Mesothelial cell of epicardium (in vitro differentiated cells): Measurements from ENCODE around the gene CASP2. TPM values are rescaled to one million over a fixed set of nuclear protein-coding genes. Genes with fewer than 3 reads are reported as not detected.

Source experiments
- DNase-seq, 2 experiments: peaks; one replicate each; pipeline ENCODE4 v3.0.0; 2021; ENCODE audit warnings: low spot score in 2 of 2; ENCODE audit not compliant: unreplicated experiment in 2 of 2
- H3K27ac Mint-ChIP-seq: 2 replicates; pipeline ENCODE4 v1.8.0; 2021; ENCODE audit warnings: mixed read lengths
- H3K27me3 Mint-ChIP-seq: 2 replicates; pipeline ENCODE4 v1.8.0; 2021; ENCODE audit warnings: low read depth, mixed read lengths
- H3K36me3 Mint-ChIP-seq: 2 replicates; pipeline ENCODE4 v1.8.0; 2021; ENCODE audit warnings: mixed read lengths
- H3K4me1 Mint-ChIP-seq: 2 replicates; pipeline ENCODE4 v1.8.0; 2021; ENCODE audit warnings: mixed read lengths
- H3K4me3 Mint-ChIP-seq: 2 replicates; pipeline ENCODE4 v1.8.0; 2021; ENCODE audit warnings: mild to moderate bottlenecking, moderate library complexity, mixed read lengths
- H3K9me3 Mint-ChIP-seq: 2 replicates; pipeline ENCODE4 v1.8.0; 2021; ENCODE audit warnings: mixed read lengths
- total RNA-seq: library from RNA; stranded (reverse); gene quantifications from 3 replicates; pipeline ENCODE4 v1.2.1, GENCODE V29; 2021
- TF ChIP-seq, protein P1 (sequence below): fragments of 200-600 bp; sonication (generic); IDR thresholded peaks from one replicate; pipeline ENCODE4 v1.5.0; 2021; ENCODE audit warnings: antibody characterized with exemption; ENCODE audit not compliant: unreplicated experiment

CASP2 gene
- total RNA-seq, 1 donor from 2014 or later = 53.3 TPM

DNA sequence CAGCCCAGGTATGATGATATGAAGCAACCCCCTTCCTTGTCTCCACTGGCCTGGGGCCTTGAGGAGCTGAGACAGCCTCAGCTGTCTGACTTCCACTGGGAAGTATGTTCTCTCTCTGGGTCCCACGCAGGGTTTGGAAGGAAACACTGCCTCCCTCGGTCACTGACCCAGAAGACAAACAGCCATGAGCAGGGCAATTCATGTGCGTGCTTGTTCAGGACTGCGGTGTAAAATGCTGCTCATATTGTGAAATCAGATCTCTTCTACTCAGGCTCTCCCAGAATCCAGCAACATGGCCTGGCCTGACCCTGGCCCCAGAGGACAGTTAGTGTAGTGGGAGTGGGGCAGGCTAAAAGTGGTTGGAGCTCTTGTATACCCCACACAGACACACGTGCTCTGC, 30.5 kb downstream of the CASP2 start:
- Mint-ChIP-seq H3K9me3 (no peaks in the 10 kb centered on the region), H3K27me3 (no peaks in the 10 kb centered on the region), H3K27ac (peak overlapping the region; percentile 51), H3K36me3 (no peaks in the 10 kb centered on the region), H3K4me1 (peaks cover 22% of the 10 kb centered on the region), H3K4me3 (no peak overlapping the region)
- DNase-seq = no peak
- TF ChIP-seq, protein P1, sequence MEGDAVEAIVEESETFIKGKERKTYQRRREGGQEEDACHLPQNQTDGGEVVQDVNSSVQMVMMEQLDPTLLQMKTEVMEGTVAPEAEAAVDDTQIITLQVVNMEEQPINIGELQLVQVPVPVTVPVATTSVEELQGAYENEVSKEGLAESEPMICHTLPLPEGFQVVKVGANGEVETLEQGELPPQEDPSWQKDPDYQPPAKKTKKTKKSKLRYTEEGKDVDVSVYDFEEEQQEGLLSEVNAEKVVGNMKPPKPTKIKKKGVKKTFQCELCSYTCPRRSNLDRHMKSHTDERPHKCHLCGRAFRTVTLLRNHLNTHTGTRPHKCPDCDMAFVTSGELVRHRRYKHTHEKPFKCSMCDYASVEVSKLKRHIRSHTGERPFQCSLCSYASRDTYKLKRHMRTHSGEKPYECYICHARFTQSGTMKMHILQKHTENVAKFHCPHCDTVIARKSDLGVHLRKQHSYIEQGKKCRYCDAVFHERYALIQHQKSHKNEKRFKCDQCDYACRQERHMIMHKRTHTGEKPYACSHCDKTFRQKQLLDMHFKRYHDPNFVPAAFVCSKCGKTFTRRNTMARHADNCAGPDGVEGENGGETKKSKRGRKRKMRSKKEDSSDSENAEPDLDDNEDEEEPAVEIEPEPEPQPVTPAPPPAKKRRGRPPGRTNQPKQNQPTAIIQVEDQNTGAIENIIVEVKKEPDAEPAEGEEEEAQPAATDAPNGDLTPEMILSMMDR = no peak

DNA sequence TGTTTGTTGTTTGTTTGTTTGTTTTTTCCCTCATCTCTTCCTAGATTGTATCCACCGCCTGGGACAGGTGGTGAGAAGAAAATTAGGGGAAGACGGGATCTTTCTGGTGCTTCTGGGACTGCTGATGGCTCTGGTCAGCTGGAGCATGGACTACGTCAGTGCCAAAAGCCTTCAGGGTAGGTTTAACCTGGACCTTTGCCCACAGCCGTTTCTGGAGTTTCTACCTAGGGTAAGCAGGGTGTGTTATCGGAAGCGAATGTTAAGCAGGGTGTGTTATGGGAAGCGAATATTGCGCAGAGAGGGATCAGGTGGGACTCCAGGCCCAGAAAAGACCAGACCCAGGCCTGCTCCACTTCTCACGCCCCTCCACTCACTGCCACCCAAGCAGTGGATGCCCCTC, 32.5 kb downstream of the CASP2 start:
- no peaks in the 10 kb centered on the region for H3K36me3 Mint-ChIP-seq
- TF ChIP-seq, protein P1 = no peak
- H3K4me3 Mint-ChIP-seq = no peak overlapping the region
- H3K27ac Mint-ChIP-seq = no peak overlapping the region
- no peak for DNase-seq
- H3K27me3 Mint-ChIP-seq = no peaks in the 10 kb centered on the region
- H3K9me3 Mint-ChIP-seq = no peaks in the 10 kb centered on the region
- H3K4me1 Mint-ChIP-seq = peaks cover 32% of the 10 kb centered on the region

DNA sequence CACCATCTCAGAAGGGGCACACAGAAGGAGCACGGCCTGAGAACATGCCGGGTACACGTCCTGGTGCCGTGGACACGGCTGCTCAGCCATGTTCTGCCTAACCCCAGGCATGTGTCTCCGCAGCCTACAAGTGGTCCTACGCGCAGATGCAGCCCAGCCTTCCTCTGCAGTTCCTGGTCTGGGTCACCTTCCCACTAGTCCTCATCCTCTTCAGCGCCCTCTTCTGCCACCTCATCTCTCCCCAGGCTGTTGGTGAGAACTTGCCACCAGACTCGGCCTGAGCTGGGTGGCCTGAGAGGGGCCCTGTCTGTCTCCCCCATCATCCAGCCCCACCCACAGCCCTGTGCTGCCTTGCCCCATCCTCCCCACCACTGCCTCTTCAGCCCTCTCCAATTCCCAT, 33.1 kb downstream of the CASP2 start:
- no peak overlapping the region for H3K27ac Mint-ChIP-seq
- H3K4me1 Mint-ChIP-seq = peaks cover 32% of the 10 kb centered on the region
- DNase-seq = no peak
- H3K9me3 Mint-ChIP-seq = no peaks in the 10 kb centered on the region
- H3K27me3 Mint-ChIP-seq = no peaks in the 10 kb centered on the region
- H3K36me3 Mint-ChIP-seq = no peaks in the 10 kb centered on the region
- no peak overlapping the region for H3K4me3 Mint-ChIP-seq
- TF ChIP-seq, protein P1 = no peak

DNA sequence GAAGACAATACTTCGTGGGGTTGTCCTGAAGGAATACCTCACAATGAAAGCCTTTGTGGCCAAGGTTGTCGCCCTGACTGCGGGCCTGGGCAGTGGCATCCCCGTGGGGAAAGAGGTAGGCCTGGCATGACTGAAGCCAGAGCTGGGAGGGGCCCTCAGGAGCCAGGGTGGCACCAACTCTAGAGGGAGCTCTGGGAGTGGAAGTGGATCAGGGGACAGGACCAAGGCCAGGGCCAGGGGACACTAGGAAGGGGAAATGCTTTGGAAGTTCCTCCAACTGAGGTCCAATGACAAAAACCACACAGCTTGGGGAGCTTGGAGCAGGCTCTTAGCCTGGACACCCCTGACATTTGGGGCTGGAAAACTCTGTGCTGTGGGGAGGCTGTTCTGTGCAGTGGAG, 33.6 kb downstream of the CASP2 start:
- no peaks in the 10 kb centered on the region for H3K36me3 Mint-ChIP-seq
- no peak overlapping the region for H3K27ac Mint-ChIP-seq
- no peaks in the 10 kb centered on the region for H3K9me3 Mint-ChIP-seq
- TF ChIP-seq, protein P1 = no peak
- no peaks in the 10 kb centered on the region for H3K27me3 Mint-ChIP-seq
- peaks cover 30% of the 10 kb centered on the region for H3K4me1 Mint-ChIP-seq
- H3K4me3 Mint-ChIP-seq = no peak overlapping the region
- no peak for DNase-seq

DNA sequence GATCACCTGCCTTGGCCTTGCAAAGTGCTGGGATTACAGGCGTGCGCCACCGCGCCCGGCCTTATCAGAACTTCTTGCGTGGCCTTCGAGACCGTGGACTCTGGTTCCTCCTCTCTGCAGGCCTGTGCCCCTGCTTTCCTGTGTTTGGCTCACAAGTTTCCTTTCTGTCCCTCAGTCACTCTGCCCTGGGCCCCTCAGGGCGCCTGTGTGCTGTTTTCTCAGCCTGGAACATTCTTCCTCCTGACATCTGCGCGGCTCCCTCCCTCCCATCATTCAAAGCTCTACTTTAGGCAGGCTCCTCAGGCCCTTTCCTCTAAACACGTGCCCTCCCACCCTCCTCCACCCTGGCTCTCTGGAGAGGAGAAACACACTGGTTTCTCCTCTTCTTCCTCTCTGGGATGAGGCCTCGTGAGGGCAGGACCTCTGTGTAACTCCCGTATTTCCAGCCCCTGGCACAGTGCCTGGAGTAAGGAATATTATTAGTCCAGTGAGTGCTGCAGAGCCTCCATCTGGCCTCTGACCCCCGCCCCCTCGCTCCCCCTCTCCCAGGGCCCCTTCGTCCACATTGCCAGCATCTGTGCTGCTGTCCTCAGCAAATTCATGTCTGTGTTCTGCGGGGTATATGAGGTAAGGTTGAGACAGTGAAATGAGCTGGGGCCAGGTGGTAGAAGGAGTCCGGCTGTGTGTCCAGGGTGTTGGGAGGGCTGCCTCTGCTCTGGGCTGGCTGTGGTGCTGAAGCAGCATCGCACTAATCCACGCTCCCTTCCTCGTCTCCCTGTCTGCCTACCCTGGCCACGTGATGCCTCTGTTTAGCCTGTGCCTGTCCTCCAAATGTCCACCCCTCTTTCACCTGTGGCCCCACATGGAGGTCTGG, 34.8 kb downstream of the CASP2 start:
- DNase-seq = no peak
- Mint-ChIP-seq H3K9me3 (no peaks in the 10 kb centered on the region), H3K4me1 (peaks cover 27% of the 10 kb centered on the region), H3K36me3 (no peaks in the 10 kb centered on the region), H3K27me3 (no peaks in the 10 kb centered on the region), H3K4me3 (no peak overlapping the region), H3K27ac (peak overlapping the region; percentile 66)
- TF ChIP-seq, protein P1 = no peak
